Neuron (in vitro differentiated cells): Measurements from ENCODE around the gene NAALADL2.

ENCODE experiments used
- H2AFZ ChIP-seq: one replicate; pipeline ENCODE4 v1.6.1; 2013; ENCODE audit warnings: low read depth, mild to moderate bottlenecking, inconsistent platforms, low read length, moderate library complexity
- H3K27me3 ChIP-seq: one replicate; pipeline ENCODE4 v1.6.1; 2013; ENCODE audit warnings: low read length; ENCODE audit not compliant: insufficient read depth
- H3K36me3 ChIP-seq: one replicate; pipeline ENCODE4 v1.6.1; 2013; ENCODE audit warnings: low read length; ENCODE audit not compliant: insufficient read depth
- H3K4me1 ChIP-seq: one replicate; pipeline ENCODE4 v1.6.1; 2013; ENCODE audit warnings: low read length; ENCODE audit not compliant: insufficient read depth
- H3K4me3 ChIP-seq: 2 replicates; pipeline ENCODE4 v1.5.1; 2013; ENCODE audit warnings: mild to moderate bottlenecking, low read length, moderate library complexity
- H3K9me3 ChIP-seq: one replicate; pipeline ENCODE4 v1.6.1; 2013; ENCODE audit warnings: low read length

NAALADL2 gene

GRCh38 chr3:175726228-175726627 is 867.1 kb downstream of the NAALADL2 start:
- Histone ChIP-seq H3K36me3 (no peaks in the 10 kb centered on the region), H3K27me3 (no peaks in the 10 kb centered on the region), H3K4me3 (no peak overlapping the region), H3K9me3 (no peaks in the 10 kb centered on the region), H3K4me1 (no peaks in the 10 kb centered on the region), H2AFZ (no peak overlapping the region)

- no peaks in the 10 kb centered on the region for H3K36me3 ChIP-seq
- H3K9me3 ChIP-seq, result no peaks in the 10 kb centered on the region
- no peaks in the 10 kb centered on the region for H3K4me1 ChIP-seq
- no peak overlapping the region for H2AFZ ChIP-seq
- H3K27me3 ChIP-seq, result no peaks in the 10 kb centered on the region
- no peak overlapping the region for H3K4me3 ChIP-seq
Observed at GRCh38 chr3:175728566-175728965, 869.4 kb downstream of the NAALADL2 start.

GRCh38 chr3:175729466-175729865 is 870.3 kb downstream of the NAALADL2 start:
- Histone ChIP-seq H3K4me1 (no peaks in the 10 kb centered on the region), H3K36me3 (no peaks in the 10 kb centered on the region), H2AFZ (no peak overlapping the region), H3K27me3 (no peaks in the 10 kb centered on the region), H3K9me3 (no peaks in the 10 kb centered on the region), H3K4me3 (no peak overlapping the region)

- Histone ChIP-seq H3K4me3 (no peak overlapping the region), H3K27me3 (no peaks in the 10 kb centered on the region), H3K9me3 (no peaks in the 10 kb centered on the region), H3K36me3 (no peaks in the 10 kb centered on the region), H2AFZ (no peak overlapping the region), H3K4me1 (no peaks in the 10 kb centered on the region)
Observed at GRCh38 chr3:175731543-175731942, 872.4 kb downstream of the NAALADL2 start.

- Histone ChIP-seq H3K27me3 (no peaks in the 10 kb centered on the region), H3K4me3 (no peak overlapping the region)
Observed at GRCh38 chr3:175732017-175732416, 872.9 kb downstream of the NAALADL2 start.

GRCh38 chr3:175735866-175736265 is 876.7 kb downstream of the NAALADL2 start:
- no peaks in the 10 kb centered on the region for H3K36me3 ChIP-seq
- no peaks in the 10 kb centered on the region for H3K9me3 ChIP-seq
- no peak overlapping the region for H3K4me3 ChIP-seq
- no peaks in the 10 kb centered on the region for H3K4me1 ChIP-seq
- H2AFZ ChIP-seq, result no peak overlapping the region
- H3K27me3 ChIP-seq, result no peaks in the 10 kb centered on the region

More at GRCh38 chr3:175732017-175732416, 872.9 kb downstream of the NAALADL2 start:
- no peaks in the 10 kb centered on the region for H3K9me3 ChIP-seq
- H2AFZ ChIP-seq, result no peak overlapping the region
- no peaks in the 10 kb centered on the region for H3K4me1 ChIP-seq
- H3K36me3 ChIP-seq, result no peaks in the 10 kb centered on the region

GRCh38 chr3:175737646-175738572 is 878.8 kb downstream of the NAALADL2 start:
- H3K4me3 ChIP-seq, result no peak overlapping the region
- H3K9me3 ChIP-seq, result no peaks in the 10 kb centered on the region

GRCh38 chr3:175741951-175742350 is 882.8 kb downstream of the NAALADL2 start:
- no peaks in the 10 kb centered on the region for H3K9me3 ChIP-seq
- no peaks in the 10 kb centered on the region for H3K27me3 ChIP-seq
- no peak overlapping the region for H2AFZ ChIP-seq
- no peaks in the 10 kb centered on the region for H3K36me3 ChIP-seq
- no peak overlapping the region for H3K4me3 ChIP-seq
- H3K4me1 ChIP-seq, result peaks cover 3% of the 10 kb centered on the region

More at GRCh38 chr3:175737646-175738572, 878.8 kb downstream of the NAALADL2 start:
- Histone ChIP-seq H3K36me3 (no peaks in the 10 kb centered on the region), H3K4me1 (no peaks in the 10 kb centered on the region), H3K27me3 (no peaks in the 10 kb centered on the region), H2AFZ (no peak overlapping the region)

GRCh38 chr3:175743733-175744400 is 884.7 kb downstream of the NAALADL2 start:
- H3K36me3 ChIP-seq, result no peaks in the 10 kb centered on the region
- no peaks in the 10 kb centered on the region for H3K9me3 ChIP-seq
- H3K4me3 ChIP-seq, result no peak overlapping the region
- H3K27me3 ChIP-seq, result no peaks in the 10 kb centered on the region
- peaks cover 3% of the 10 kb centered on the region for H3K4me1 ChIP-seq
- H2AFZ ChIP-seq, result no peak overlapping the region

- no peak overlapping the region for H2AFZ ChIP-seq
- H3K4me3 ChIP-seq, result no peak overlapping the region
- H3K27me3 ChIP-seq, result no peaks in the 10 kb centered on the region
- peaks cover 3% of the 10 kb centered on the region for H3K4me1 ChIP-seq
- H3K9me3 ChIP-seq, result no peaks in the 10 kb centered on the region
- H3K36me3 ChIP-seq, result no peaks in the 10 kb centered on the region
Observed at GRCh38 chr3:175746308-175746707, 887.2 kb downstream of the NAALADL2 start.

GRCh38 chr3:175748087-175748730 is 889.1 kb downstream of the NAALADL2 start:
- Histone ChIP-seq H2AFZ (no peak overlapping the region), H3K4me3 (no peak overlapping the region), H3K4me1 (peaks cover 3% of the 10 kb centered on the region), H3K36me3 (no peaks in the 10 kb centered on the region), H3K9me3 (no peaks in the 10 kb centered on the region), H3K27me3 (no peaks in the 10 kb centered on the region)

GRCh38 chr3:175749981-175750380 is 890.8 kb downstream of the NAALADL2 start:
- H3K27me3 ChIP-seq, result no peaks in the 10 kb centered on the region
- H2AFZ ChIP-seq, result no peak overlapping the region
- no peaks in the 10 kb centered on the region for H3K9me3 ChIP-seq
- no peaks in the 10 kb centered on the region for H3K36me3 ChIP-seq
- H3K4me1 ChIP-seq, result peaks cover 3% of the 10 kb centered on the region
- H3K4me3 ChIP-seq, result no peak overlapping the region

GRCh38 chr3:175751089-175751488 is 892.0 kb downstream of the NAALADL2 start:
- Histone ChIP-seq H3K4me1 (no peaks in the 10 kb centered on the region), H3K4me3 (no peak overlapping the region), H3K9me3 (no peaks in the 10 kb centered on the region), H3K36me3 (no peaks in the 10 kb centered on the region), H3K27me3 (no peaks in the 10 kb centered on the region), H2AFZ (no peak overlapping the region)
